ENCODE data around the gene RHO.

DNA sequence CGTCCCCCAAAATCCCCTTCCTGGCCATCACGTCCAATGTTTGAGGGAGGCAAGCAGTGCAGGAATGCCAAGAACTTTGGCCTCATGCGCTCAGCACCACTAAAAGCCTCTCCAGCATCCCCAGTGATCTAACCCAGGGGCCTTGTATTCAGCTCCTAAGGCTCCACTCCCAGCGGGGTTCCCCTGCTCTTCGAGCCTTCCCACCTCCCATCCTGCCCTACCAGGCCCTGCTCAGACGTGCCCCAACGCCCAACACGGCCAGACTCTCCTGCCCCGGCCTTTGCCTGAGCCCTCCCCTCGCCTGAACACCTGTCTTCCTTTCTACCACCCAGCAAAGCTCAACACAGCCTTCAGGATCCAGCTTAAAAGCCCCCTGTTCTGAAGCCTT, 47.6 kb downstream of the RHO start:
- TF ChIP-seq POLR2A (IDR thresholded peaks at IDR 0.05; ENCODE audit: borderline replicate concordance, extremely low read depth, insufficient read depth, insufficient read length) (no peak), REST (IDR thresholded peaks at IDR 0.05; ENCODE audit: low read depth) (no peak), EZH2 (IDR thresholded peaks at IDR 0.05) (no peak)
- TF ChIP-seq, protein P1, sequence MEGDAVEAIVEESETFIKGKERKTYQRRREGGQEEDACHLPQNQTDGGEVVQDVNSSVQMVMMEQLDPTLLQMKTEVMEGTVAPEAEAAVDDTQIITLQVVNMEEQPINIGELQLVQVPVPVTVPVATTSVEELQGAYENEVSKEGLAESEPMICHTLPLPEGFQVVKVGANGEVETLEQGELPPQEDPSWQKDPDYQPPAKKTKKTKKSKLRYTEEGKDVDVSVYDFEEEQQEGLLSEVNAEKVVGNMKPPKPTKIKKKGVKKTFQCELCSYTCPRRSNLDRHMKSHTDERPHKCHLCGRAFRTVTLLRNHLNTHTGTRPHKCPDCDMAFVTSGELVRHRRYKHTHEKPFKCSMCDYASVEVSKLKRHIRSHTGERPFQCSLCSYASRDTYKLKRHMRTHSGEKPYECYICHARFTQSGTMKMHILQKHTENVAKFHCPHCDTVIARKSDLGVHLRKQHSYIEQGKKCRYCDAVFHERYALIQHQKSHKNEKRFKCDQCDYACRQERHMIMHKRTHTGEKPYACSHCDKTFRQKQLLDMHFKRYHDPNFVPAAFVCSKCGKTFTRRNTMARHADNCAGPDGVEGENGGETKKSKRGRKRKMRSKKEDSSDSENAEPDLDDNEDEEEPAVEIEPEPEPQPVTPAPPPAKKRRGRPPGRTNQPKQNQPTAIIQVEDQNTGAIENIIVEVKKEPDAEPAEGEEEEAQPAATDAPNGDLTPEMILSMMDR (IDR thresholded peaks at IDR 0.05 in 2 of 3, conservative IDR thresholded peaks at IDR 0.05 in 1 of 3; ENCODE audit: borderline replicate concordance in 1 of 3, insufficient read depth in 1 of 3, low read depth in 2 of 3, low read length in 2 of 3) = no peak
- TF ChIP-seq, protein P2, sequence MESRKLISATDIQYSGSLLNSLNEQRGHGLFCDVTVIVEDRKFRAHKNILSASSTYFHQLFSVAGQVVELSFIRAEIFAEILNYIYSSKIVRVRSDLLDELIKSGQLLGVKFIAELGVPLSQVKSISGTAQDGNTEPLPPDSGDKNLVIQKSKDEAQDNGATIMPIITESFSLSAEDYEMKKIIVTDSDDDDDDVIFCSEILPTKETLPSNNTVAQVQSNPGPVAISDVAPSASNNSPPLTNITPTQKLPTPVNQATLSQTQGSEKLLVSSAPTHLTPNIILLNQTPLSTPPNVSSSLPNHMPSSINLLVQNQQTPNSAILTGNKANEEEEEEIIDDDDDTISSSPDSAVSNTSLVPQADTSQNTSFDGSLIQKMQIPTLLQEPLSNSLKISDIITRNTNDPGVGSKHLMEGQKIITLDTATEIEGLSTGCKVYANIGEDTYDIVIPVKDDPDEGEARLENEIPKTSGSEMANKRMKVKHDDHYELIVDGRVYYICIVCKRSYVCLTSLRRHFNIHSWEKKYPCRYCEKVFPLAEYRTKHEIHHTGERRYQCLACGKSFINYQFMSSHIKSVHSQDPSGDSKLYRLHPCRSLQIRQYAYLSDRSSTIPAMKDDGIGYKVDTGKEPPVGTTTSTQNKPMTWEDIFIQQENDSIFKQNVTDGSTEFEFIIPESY (IDR thresholded peaks at IDR 0.05; ENCODE audit: extremely low read depth, insufficient replicate concordance, low read length) = no peak

Measured in HCT116 (cell line).